ENCODE measurements around the gene CCDC175.

The CCDC175 gene

GRCh38 chr14:59591641-59592370, 15.2 kb upstream of the CCDC175 start:
- Histone ChIP-seq H3K4me3 (ENCODE audit: insufficient read depth, low read length, poor library complexity, severe bottlenecking) (no peak overlapping the region), H3F3A (ENCODE audit: insufficient read depth) (no peaks in the 10 kb centered on the region), H3K4me2 (ENCODE audit: low read depth, low read length, poor library complexity, severe bottlenecking) (no peak overlapping the region), H3K79me2 (ENCODE audit: insufficient read depth, low read length) (no peaks in the 10 kb centered on the region), H3K9me3 (ENCODE audit: insufficient read depth, low read length) (no peaks in the 10 kb centered on the region; the same call in 1 of the 2 replicates), H3K36me3 (ENCODE audit: low read length) (no peaks in the 10 kb centered on the region), H3K9me2 (replicated peaks; ENCODE audit: insufficient read depth, low read length) (no peaks in the 10 kb centered on the region), H4K20me1 (ENCODE audit: low read depth, low read length) (no peaks in the 10 kb centered on the region), H3K27ac (ENCODE audit: low read depth, low read length) (no peak overlapping the region), H2AFZ (ENCODE audit: low read depth, low read length, severe bottlenecking) (no peak overlapping the region), H3K9ac (ENCODE audit: low read length) (no peak overlapping the region), H3K27me3 (ENCODE audit: low read length) (no peaks in the 10 kb centered on the region)
- no peak for TF ChIP-seq CTCF (IDR thresholded peaks at IDR 0.05; ENCODE audit: insufficient read depth, low read length, poor library complexity, severe bottlenecking)
- TF ChIP-seq EZH2phosphoT487 (conservative IDR thresholded peaks at IDR 0.05; ENCODE audit: low read length) = no peak

DNA sequence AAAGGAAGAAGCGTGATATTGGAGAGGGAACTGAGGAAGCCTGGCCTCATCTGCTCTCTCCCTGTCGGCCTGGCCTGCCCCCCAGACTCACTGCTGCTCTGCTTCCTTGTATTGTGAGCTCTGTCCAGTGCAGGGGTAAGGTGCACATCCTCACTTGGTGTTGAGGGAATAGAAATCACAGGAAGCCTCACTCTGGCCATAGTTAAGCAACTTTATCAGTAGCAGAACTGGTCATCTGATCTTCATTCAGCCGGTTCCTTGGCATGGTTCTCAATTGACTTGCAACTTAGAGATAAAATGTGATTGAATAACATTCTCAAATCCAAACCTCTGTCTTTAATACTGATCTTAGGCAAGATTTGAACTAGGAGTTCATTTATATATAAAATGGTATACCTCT, 11.5 kb upstream of the CCDC175 start:
- no peaks in the 10 kb centered on the region for H4K20me1 ChIP-seq (ENCODE audit: low read depth, low read length)
- H3K9ac ChIP-seq (ENCODE audit: low read length) = no peak overlapping the region
- H3K27ac ChIP-seq (ENCODE audit: low read depth, low read length) = no peak overlapping the region
- H3K9me2 ChIP-seq (replicated peaks; ENCODE audit: insufficient read depth, low read length) = no peaks in the 10 kb centered on the region
- no peaks in the 10 kb centered on the region for H3K79me2 ChIP-seq (ENCODE audit: insufficient read depth, low read length)
- no peaks in the 10 kb centered on the region for H3K27me3 ChIP-seq (ENCODE audit: low read length)
- H3K36me3 ChIP-seq (ENCODE audit: low read length) = no peaks in the 10 kb centered on the region
- H3F3A ChIP-seq (ENCODE audit: insufficient read depth) = no peaks in the 10 kb centered on the region
- no peak overlapping the region for H3K4me3 ChIP-seq (ENCODE audit: insufficient read depth, low read length, poor library complexity, severe bottlenecking)
- no peak for TF ChIP-seq EZH2phosphoT487 (conservative IDR thresholded peaks at IDR 0.05; ENCODE audit: low read length)
- no peak for TF ChIP-seq CTCF (IDR thresholded peaks at IDR 0.05; ENCODE audit: insufficient read depth, low read length, poor library complexity, severe bottlenecking)
- H3K9me3 ChIP-seq (ENCODE audit: insufficient read depth, low read length) = no peaks in the 10 kb centered on the region; the same call in 1 of the 2 replicates
- H2AFZ ChIP-seq (ENCODE audit: low read depth, low read length, severe bottlenecking) = no peak overlapping the region
- no peak overlapping the region for H3K4me2 ChIP-seq (ENCODE audit: low read depth, low read length, poor library complexity, severe bottlenecking)

- Histone ChIP-seq H3K4me2 (ENCODE audit: low read depth, low read length, poor library complexity, severe bottlenecking) (no peak overlapping the region), H3K36me3 (ENCODE audit: low read length) (no peaks in the 10 kb centered on the region), H3K27ac (ENCODE audit: low read depth, low read length) (no peak overlapping the region), H2AFZ (ENCODE audit: low read depth, low read length, severe bottlenecking) (no peak overlapping the region), H3K9me2 (replicated peaks; ENCODE audit: insufficient read depth, low read length) (no peaks in the 10 kb centered on the region), H3K9me3 (ENCODE audit: insufficient read depth, low read length) (no peaks in the 10 kb centered on the region; the same call in 1 of the 2 replicates), H3F3A (ENCODE audit: insufficient read depth) (no peaks in the 10 kb centered on the region), H4K20me1 (ENCODE audit: low read depth, low read length) (no peaks in the 10 kb centered on the region), H3K27me3 (ENCODE audit: low read length) (no peaks in the 10 kb centered on the region), H3K79me2 (ENCODE audit: insufficient read depth, low read length) (no peaks in the 10 kb centered on the region), H3K4me3 (ENCODE audit: insufficient read depth, low read length, poor library complexity, severe bottlenecking) (no peak overlapping the region), H3K9ac (ENCODE audit: low read length) (no peak overlapping the region)
- TF ChIP-seq CTCF (IDR thresholded peaks at IDR 0.05; ENCODE audit: insufficient read depth, low read length, poor library complexity, severe bottlenecking) = no peak
- no peak for TF ChIP-seq EZH2phosphoT487 (conservative IDR thresholded peaks at IDR 0.05; ENCODE audit: low read length)
Measured at GRCh38 chr14:59585891-59586554, 9.4 kb upstream of the CCDC175 start.
